AG09309 (cell line): ENCODE results near the gene DNAH6.
A peak's percentile ranks its signal among the peaks of the same experiment; 100 is the strongest.

Source experiments
- DNase-seq: peaks from one replicate; pipeline ENCODE4 v3.0.0-alpha.2; 2010; ENCODE audit warnings: low read depth
- H3K4me3 ChIP-seq: 2 replicates; pipeline ENCODE4 v1.5.1; 2011; ENCODE audit warnings: mild to moderate bottlenecking, low read depth, low read length, moderate library complexity; ENCODE audit not compliant: control insufficient read depth
- CTCF ChIP-seq: IDR thresholded peaks from 2 replicates; pipeline ENCODE4 v1.5.1; 2011; ENCODE audit warnings: mild to moderate bottlenecking, low read depth, low read length, inconsistent platforms; ENCODE audit not compliant: insufficient read depth, control insufficient read depth; ENCODE audit errors: missing control alignments

Gene DNAH6

GRCh38 chr2:84846041-84846663, 329.9 kb downstream of the DNAH6 start:
- TF ChIP-seq CTCF: no peak
- H3K4me3 ChIP-seq: no peak overlapping the region
- no peak for DNase-seq

DNA sequence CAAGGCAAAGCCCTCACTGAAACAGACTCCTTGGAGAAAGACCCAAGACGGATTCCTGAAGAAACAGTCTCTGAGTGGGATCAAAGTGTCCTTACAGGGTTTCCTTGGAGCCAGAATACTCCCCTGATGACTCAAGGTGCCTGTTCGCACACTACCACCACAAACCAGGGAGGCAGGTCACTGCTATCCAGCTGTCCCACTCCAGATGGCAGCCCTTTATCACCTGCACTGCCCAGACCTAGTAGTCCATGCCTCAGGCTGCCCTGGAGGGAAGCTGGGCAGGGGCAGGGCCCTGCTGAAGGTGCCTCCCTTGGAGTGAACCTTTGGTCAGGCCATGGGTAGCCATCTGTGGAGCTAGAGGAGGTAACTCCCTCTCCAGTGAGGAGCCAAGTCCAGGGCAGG, 330.4 kb downstream of the DNAH6 start:
- TF ChIP-seq CTCF: no peak
- H3K4me3 ChIP-seq: no peak overlapping the region
- DNase-seq: no peak

DNA sequence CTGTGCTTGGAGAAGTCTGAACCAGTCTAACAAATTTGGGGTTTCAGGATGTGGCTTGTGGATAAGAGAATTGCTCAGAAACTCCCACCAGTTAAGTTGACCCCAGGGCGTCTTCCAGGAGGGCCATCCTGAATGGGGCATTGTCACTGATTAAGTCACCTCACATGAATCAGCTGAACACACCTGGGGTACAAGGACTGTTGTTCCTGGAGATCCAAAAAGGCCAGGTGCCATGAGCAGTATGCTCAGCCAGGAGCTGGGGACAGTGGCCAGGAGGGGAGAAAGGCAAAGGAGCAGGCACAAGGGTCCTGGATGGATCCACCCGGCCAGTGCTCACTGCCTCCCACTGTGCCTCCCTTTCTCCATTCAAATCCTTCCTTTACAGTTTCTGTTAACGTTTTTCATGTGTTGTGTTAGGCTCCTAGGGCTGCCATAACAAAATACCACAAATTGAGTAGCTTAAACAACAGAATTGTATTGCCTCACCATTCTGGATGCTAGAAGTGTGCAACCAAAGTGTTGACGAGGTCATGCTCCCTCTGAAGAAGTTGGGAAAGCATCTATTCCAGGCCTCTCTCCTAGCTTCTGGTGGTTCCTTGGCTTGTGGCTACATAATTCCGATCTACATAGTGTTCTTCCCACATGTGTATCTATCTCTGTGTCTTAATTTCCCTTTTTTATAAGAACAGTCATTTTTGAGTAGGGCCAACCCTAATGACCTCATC, 331.2 kb downstream of the DNAH6 start:
- DNase-seq: no peak
- TF ChIP-seq CTCF: no peak
- no peak overlapping the region for H3K4me3 ChIP-seq

GRCh38 chr2:84849271-84849952, 333.1 kb downstream of the DNAH6 start:
- H3K4me3 ChIP-seq: no peak overlapping the region
- no peak for TF ChIP-seq CTCF
- DNase-seq: peak; percentile 32

GRCh38 chr2:84850471-84850870, 334.2 kb downstream of the DNAH6 start:
- H3K4me3 ChIP-seq: no peak overlapping the region
- no peak for TF ChIP-seq CTCF
- no peak for DNase-seq

DNA sequence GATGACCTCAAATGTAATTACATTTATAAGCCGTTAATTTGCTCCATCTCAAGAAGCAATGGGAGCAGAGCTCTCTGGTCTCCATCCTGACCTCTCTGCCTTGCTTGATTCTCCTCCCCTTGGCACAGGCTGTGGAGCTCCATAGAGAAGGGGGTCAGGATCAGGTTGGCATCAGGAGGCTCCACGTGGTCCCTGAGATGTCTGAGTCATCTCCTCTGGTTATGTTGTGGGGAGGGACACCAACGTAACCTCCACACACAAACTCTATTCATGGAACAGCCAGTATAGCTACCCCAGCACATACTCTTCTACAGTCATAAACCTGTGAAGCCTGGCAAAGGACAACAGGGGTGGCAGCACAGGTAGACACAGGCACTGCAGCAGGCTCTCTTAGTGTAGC, 335.6 kb downstream of the DNAH6 start:
- no peak for TF ChIP-seq CTCF
- DNase-seq: no peak
- no peak overlapping the region for H3K4me3 ChIP-seq
